PFSK-1 (cell line): ENCODE data around the gene DDX56.

Experiments
- FOXP2 ChIP-seq: optimal IDR thresholded peaks from 2 replicates; pipeline ENCODE3; 2011; ENCODE audit warnings: borderline replicate concordance, control low read depth, inconsistent platforms; ENCODE audit not compliant: insufficient read depth; ENCODE audit errors: extremely low read length, extremely low read depth
- POLR2AphosphoS5 ChIP-seq: IDR thresholded peaks from 2 replicates; pipeline ENCODE4 v1.6.1; 2012; ENCODE audit warnings: low read depth, mild to moderate bottlenecking, control low read depth, low read length, moderate library complexity
- SIN3A ChIP-seq: IDR thresholded peaks from 2 replicates; pipeline ENCODE4 v1.6.1; 2012; ENCODE audit warnings: mild to moderate bottlenecking, low read length, moderate library complexity, borderline replicate concordance; ENCODE audit not compliant: insufficient read depth
- TAF1 ChIP-seq: IDR thresholded peaks from 2 replicates; pipeline ENCODE4 v1.6.1; 2012; ENCODE audit warnings: low read length, control low read depth, borderline replicate concordance; ENCODE audit not compliant: insufficient read depth
- TF ChIP-seq, protein P1 (sequence below), 2 experiments: IDR thresholded peaks; 2 replicates each; pipeline versions ENCODE4 v1.6.1 to v1.8.0; 2011 to 2012; ENCODE audit warnings: low read depth in 2 of 2, low read length in 2 of 2, control low read depth in 1 of 2, inconsistent platforms in 1 of 2, mild to moderate bottlenecking in 1 of 2, moderate library complexity in 1 of 2; ENCODE audit not compliant: insufficient read depth in 1 of 2

Gene DDX56

DNA sequence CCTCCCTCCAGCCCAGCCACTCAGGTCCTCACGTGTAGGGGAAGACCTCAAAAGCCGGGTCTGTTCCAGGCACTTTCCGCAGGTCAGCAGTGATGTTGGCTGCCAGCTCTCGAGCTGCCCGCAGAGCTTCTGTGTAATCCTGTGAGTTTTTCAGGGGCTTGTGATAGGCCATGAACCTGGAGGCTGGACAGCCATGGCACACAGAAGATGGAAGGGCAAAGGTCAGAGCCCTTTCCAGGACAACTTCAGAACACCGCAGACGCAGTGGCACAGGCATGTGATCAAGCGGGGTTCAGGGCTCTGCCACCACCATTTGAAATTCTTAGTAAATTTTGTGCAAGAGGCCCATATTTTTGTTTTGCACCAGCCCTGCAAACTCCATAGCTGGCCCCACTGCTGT is 56.5 kb downstream of the DDX56 start:
- no peak for TF ChIP-seq POLR2AphosphoS5
- TF ChIP-seq, protein P1, sequence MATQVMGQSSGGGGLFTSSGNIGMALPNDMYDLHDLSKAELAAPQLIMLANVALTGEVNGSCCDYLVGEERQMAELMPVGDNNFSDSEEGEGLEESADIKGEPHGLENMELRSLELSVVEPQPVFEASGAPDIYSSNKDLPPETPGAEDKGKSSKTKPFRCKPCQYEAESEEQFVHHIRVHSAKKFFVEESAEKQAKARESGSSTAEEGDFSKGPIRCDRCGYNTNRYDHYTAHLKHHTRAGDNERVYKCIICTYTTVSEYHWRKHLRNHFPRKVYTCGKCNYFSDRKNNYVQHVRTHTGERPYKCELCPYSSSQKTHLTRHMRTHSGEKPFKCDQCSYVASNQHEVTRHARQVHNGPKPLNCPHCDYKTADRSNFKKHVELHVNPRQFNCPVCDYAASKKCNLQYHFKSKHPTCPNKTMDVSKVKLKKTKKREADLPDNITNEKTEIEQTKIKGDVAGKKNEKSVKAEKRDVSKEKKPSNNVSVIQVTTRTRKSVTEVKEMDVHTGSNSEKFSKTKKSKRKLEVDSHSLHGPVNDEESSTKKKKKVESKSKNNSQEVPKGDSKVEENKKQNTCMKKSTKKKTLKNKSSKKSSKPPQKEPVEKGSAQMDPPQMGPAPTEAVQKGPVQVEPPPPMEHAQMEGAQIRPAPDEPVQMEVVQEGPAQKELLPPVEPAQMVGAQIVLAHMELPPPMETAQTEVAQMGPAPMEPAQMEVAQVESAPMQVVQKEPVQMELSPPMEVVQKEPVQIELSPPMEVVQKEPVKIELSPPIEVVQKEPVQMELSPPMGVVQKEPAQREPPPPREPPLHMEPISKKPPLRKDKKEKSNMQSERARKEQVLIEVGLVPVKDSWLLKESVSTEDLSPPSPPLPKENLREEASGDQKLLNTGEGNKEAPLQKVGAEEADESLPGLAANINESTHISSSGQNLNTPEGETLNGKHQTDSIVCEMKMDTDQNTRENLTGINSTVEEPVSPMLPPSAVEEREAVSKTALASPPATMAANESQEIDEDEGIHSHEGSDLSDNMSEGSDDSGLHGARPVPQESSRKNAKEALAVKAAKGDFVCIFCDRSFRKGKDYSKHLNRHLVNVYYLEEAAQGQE (IDR thresholded peaks at IDR 0.05; ENCODE audit: insufficient read depth in 1 of 2, low read depth in 2 of 2, low read length in 2 of 2): no peak
- no peak for TF ChIP-seq TAF1
- TF ChIP-seq FOXP2: no peak
- no peak for TF ChIP-seq SIN3A
